ENCODE results near the gene IFNG-AS1. TPM values are rescaled to one million over a fixed set of nuclear protein-coding genes. Genes with fewer than 3 reads are reported as not detected.

IFNG-AS1 gene
- total and polyA plus RNA-seq, 4 donors, result 0.42 to 0.54 TPM; not detected in 2

DNA sequence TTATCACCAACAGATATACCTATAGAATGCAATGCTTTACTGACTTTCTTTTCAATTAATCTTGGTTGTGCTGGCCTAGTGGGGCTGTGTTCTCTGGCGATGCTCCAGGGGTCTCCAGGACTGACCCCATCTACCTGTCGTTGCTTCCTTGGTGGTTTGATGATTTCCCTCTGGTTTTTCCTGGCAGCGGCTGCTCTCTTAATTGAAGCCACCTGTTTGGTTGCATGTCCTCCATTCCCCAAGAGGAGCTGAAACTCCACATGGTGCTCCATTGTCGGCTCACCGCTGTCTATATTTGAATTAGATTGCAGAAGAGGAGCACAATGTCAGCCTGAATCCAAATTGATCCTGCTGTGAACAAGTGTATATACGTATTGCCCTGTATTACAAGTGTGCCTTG lies 7.1 kb upstream of the IFNG-AS1 start:
- intact Hi-C loops (cut with DNase I), result no loop called here
- ATAC-seq (ENCODE audit: low FRiP score) (no peak), DNase-seq (no peak)
- Histone ChIP-seq H3K4me1 (ENCODE audit: control insufficient read depth in 1 of 2, insufficient read depth in 2 of 2, low read length in 2 of 2) (no peaks in the 10 kb centered on the region), H3K36me3 (ENCODE audit: control insufficient read depth in 1 of 2, insufficient read depth in 2 of 2, low read length in 1 of 2) (no peaks in the 10 kb centered on the region), H3K4me3 (ENCODE audit: low read length in 2 of 2) (no peak overlapping the region), H3K27me3 (ENCODE audit: control insufficient read depth in 1 of 2, insufficient read depth in 2 of 2, low read length in 1 of 2) (no peaks in the 10 kb centered on the region), H3K9me3 (ENCODE audit: control insufficient read depth, low read length) (no peaks in the 10 kb centered on the region), H3K27ac (ENCODE audit: low read depth in 1 of 2, low read length in 2 of 2) (no peak overlapping the region)
- 62 to 70% methylated on average over 6 of the region's 6 CpGs for WGBS, 2 donors

DNA sequence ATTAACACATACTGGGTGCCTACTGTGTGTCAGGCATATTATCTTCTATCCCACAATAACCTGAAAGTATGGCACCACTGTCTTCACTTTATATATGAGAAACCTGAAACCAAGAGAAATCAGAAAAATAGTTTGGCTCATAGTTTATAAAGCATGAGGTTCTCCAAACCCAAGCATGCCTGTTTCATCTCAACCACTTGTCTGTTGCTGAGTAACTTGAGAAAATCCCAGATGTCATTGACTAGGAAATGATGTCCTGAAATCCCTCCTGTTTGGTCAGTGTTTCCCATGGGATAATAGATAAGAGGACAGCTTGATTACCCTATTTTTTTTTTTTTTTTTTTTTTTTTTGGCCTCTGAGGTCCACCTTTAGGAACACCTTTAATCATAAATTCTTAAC lies 2.6 kb upstream of the IFNG-AS1 start:
- DNase-seq (no peak), ATAC-seq (ENCODE audit: low FRiP score) (no peak)
- Histone ChIP-seq H3K9me3 (ENCODE audit: control insufficient read depth, low read length) (no peaks in the 10 kb centered on the region), H3K4me3 (ENCODE audit: low read length in 2 of 2) (no peak overlapping the region), H3K27me3 (ENCODE audit: control insufficient read depth in 1 of 2, insufficient read depth in 2 of 2, low read length in 1 of 2) (no peaks in the 10 kb centered on the region), H3K27ac (ENCODE audit: low read depth in 1 of 2, low read length in 2 of 2) (no peak overlapping the region), H3K4me1 (ENCODE audit: control insufficient read depth in 1 of 2, insufficient read depth in 2 of 2, low read length in 2 of 2) (no peaks in the 10 kb centered on the region), H3K36me3 (ENCODE audit: control insufficient read depth in 1 of 2, insufficient read depth in 2 of 2, low read length in 1 of 2) (no peaks in the 10 kb centered on the region)
- intact Hi-C loops (cut with DNase I), result no loop called here

DNA sequence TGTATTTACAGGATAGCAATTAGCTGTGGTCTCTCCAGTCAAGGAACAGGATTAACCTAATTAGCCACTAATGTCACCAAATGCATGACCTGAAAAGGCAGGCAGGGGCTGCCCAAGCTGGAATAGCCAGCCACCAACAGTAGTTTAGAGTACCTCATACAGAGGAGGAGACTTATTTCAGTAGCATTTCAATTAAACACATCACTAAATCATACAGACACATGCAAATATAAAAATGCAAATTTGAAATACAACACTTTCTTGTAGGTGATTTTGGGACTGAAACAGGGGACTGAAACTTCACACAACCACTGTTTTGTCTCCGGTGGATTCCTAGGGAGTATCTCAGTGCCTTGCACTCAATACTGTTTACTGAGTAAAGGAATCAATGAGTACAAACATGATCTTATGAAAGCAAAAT lies 636 bp upstream of the IFNG-AS1 start:
- DNase-seq (no peak), ATAC-seq (ENCODE audit: low FRiP score) (no peak)
- H3K27me3 ChIP-seq (ENCODE audit: control insufficient read depth in 1 of 2, insufficient read depth in 2 of 2, low read length in 1 of 2), result no peaks in the 10 kb centered on the region
- intact Hi-C loops (cut with DNase I), result no loop called here
- no peaks in the 10 kb centered on the region for H3K4me1 ChIP-seq (ENCODE audit: control insufficient read depth in 1 of 2, insufficient read depth in 2 of 2, low read length in 2 of 2)
- H3K36me3 ChIP-seq (ENCODE audit: control insufficient read depth in 1 of 2, insufficient read depth in 2 of 2, low read length in 1 of 2), result no peaks in the 10 kb centered on the region
- 89 to 90% methylated on average over 1 of the region's 1 CpG for WGBS, 2 donors
- no peak overlapping the region for H3K27ac ChIP-seq (ENCODE audit: low read depth in 1 of 2, low read length in 2 of 2)
- H3K4me3 ChIP-seq (ENCODE audit: low read length in 2 of 2), result no peak overlapping the region
- H3K9me3 ChIP-seq (ENCODE audit: control insufficient read depth, low read length), result no peaks in the 10 kb centered on the region

DNA sequence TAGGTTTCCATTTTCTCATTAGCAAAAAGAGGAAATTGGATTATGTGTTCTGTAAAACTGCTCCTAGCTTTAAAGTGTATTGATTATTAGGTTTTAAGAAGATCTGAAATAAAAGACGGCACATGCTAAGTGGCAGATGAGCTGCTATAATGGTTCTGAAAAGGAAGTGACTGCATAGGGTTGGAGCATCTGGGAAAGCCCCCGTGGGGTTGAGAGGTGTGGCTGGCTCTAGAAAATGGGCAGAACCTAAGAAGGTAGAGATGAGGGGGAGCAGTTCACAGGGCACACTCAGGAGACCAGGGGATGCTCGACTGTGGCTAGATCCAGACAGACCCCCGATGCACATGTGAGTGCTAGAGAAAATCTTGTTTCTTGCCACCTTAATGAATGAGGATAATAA lies 1.9 kb downstream of the IFNG-AS1 start:
- Histone ChIP-seq H3K4me3 (ENCODE audit: low read length in 2 of 2) (no peak overlapping the region), H3K9me3 (ENCODE audit: control insufficient read depth, low read length) (peaks cover 2% of the 10 kb centered on the region), H3K27ac (ENCODE audit: low read depth in 1 of 2, low read length in 2 of 2) (no peak overlapping the region), H3K27me3 (ENCODE audit: control insufficient read depth in 1 of 2, insufficient read depth in 2 of 2, low read length in 1 of 2) (peaks cover 0 to 2% of the 10 kb centered on the region in 2 donors), H3K36me3 (ENCODE audit: control insufficient read depth in 1 of 2, insufficient read depth in 2 of 2, low read length in 1 of 2) (no peaks in the 10 kb centered on the region), H3K4me1 (ENCODE audit: control insufficient read depth in 1 of 2, insufficient read depth in 2 of 2, low read length in 2 of 2) (no peaks in the 10 kb centered on the region)
- 80 to 82% methylated on average over 4 of the region's 4 CpGs for WGBS, 2 donors
- DNase-seq (no peak), ATAC-seq (ENCODE audit: low FRiP score) (no peak)
- intact Hi-C loops (cut with DNase I), result no loop called here

DNA sequence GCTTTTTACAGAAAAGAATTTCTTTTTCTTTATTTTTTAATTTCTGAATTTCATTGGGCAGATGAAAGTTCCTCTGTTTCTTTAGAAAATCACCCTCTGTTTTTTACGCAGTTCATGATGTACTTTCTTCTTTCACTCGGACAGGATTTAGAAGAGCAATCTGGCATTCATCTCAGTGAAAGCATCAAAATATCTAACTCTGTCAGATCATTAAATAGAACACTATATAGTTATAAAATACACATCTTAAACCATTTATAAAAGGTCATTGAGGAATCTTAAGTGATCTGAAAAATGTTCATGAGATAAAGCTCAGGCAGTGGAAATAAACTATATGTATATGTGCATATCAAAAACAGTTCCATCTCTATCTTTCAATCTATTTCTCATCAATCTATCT lies 3.9 kb downstream of the IFNG-AS1 start:
- Histone ChIP-seq H3K36me3 (ENCODE audit: control insufficient read depth in 1 of 2, insufficient read depth in 2 of 2, low read length in 1 of 2) (no peaks in the 10 kb centered on the region), H3K4me1 (ENCODE audit: control insufficient read depth in 1 of 2, insufficient read depth in 2 of 2, low read length in 2 of 2) (no peaks in the 10 kb centered on the region), H3K27me3 (ENCODE audit: control insufficient read depth in 1 of 2, insufficient read depth in 2 of 2, low read length in 1 of 2) (peaks cover 0 to 2% of the 10 kb centered on the region in 2 donors), H3K4me3 (ENCODE audit: low read length in 2 of 2) (no peak overlapping the region), H3K9me3 (ENCODE audit: control insufficient read depth, low read length) (peaks cover 2% of the 10 kb centered on the region), H3K27ac (ENCODE audit: low read depth in 1 of 2, low read length in 2 of 2) (no peak overlapping the region)
- no peak for DNase-seq
- intact Hi-C loops (cut with DNase I), result no loop called here
- 66 to 72% methylated on average over 2 of the region's 2 CpGs for WGBS, 2 donors
- no peak for ATAC-seq (ENCODE audit: low FRiP score)

DNA sequence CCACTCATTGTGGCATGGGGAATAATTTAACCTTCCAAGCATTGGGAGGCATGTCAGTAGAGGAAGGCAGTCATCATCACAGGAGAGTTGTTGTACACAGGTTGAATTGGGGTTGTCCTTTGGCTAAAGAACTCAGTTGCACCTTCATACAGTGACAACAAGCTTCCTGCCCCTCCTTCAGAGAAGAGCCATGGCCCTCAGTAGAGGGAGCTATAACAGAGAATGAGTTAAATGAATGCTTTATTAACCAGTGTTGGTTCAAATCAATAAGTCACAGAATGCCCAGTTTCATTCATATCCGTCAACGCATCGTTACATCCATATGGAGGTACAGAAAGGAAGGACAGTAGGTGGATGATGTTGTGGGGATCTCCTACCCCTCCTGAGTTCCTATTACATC lies 4.8 kb downstream of the IFNG-AS1 start:
- 65 to 99% methylated on average over 3 of the region's 3 CpGs for WGBS, 2 donors
- Histone ChIP-seq H3K9me3 (ENCODE audit: control insufficient read depth, low read length) (peaks cover 2% of the 10 kb centered on the region), H3K36me3 (ENCODE audit: control insufficient read depth in 1 of 2, insufficient read depth in 2 of 2, low read length in 1 of 2) (no peaks in the 10 kb centered on the region), H3K27ac (ENCODE audit: low read depth in 1 of 2, low read length in 2 of 2) (no peak overlapping the region), H3K27me3 (ENCODE audit: control insufficient read depth in 1 of 2, insufficient read depth in 2 of 2, low read length in 1 of 2) (peaks cover 0 to 2% of the 10 kb centered on the region in 2 donors), H3K4me1 (ENCODE audit: control insufficient read depth in 1 of 2, insufficient read depth in 2 of 2, low read length in 2 of 2) (no peaks in the 10 kb centered on the region), H3K4me3 (ENCODE audit: low read length in 2 of 2) (no peak overlapping the region)
- intact Hi-C loops (cut with DNase I), result no loop called here
- DNase-seq (no peak), ATAC-seq (ENCODE audit: low FRiP score) (no peak)

DNA sequence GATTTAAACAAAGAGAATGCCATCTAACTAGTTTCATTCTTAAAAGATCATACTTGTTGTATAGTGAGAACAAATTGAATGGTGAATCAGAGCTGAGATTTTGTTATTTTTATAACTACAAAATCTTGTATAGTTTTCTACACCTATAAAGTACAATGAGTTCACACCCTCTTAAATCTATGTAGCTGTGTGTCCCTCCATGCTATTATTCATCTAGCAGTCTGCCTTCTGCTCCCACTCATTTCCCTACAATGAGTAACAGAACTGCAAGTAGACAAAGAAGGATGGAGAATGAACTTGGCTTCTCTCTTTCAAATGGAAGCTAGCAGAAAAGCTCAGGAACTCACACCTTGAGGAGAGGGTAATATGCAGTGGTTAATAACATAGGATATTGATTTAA lies 7.1 kb downstream of the IFNG-AS1 start:
- H3K4me3 ChIP-seq (ENCODE audit: low read length in 2 of 2), result no peak overlapping the region
- DNase-seq (no peak), ATAC-seq (ENCODE audit: low FRiP score) (no peak)
- H3K9me3 ChIP-seq (ENCODE audit: control insufficient read depth, low read length), result peaks cover 2% of the 10 kb centered on the region
- no peaks in the 10 kb centered on the region for H3K36me3 ChIP-seq (ENCODE audit: control insufficient read depth in 1 of 2, insufficient read depth in 2 of 2, low read length in 1 of 2)
- no peak overlapping the region for H3K27ac ChIP-seq (ENCODE audit: low read depth in 1 of 2, low read length in 2 of 2)
- no peaks in the 10 kb centered on the region for H3K4me1 ChIP-seq (ENCODE audit: control insufficient read depth in 1 of 2, insufficient read depth in 2 of 2, low read length in 2 of 2)
- intact Hi-C loops (cut with DNase I), result no loop called here
- H3K27me3 ChIP-seq (ENCODE audit: control insufficient read depth in 1 of 2, insufficient read depth in 2 of 2, low read length in 1 of 2), result peaks cover 0 to 2% of the 10 kb centered on the region in 2 donors

DNA sequence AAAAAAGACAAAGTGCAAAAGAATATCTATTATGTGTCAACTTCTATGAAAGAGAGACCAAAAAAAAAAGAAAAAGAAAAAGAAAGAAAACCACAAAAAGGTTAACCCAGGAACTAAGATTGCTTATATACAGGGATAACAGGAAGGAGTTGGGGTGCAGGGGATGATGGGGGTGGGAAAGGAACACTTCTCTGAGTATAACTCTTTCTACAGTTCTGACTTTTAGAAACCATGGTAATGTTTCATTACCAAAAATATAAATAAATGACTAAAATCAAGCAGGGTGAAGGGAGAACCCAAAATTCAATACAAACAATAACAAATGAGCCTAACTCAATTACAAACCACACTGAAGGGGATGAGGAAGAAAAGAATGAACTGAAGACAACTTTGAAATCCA lies 9.1 kb downstream of the IFNG-AS1 start:
- peaks cover 0 to 2% of the 10 kb centered on the region in 2 donors for H3K27me3 ChIP-seq (ENCODE audit: control insufficient read depth in 1 of 2, insufficient read depth in 2 of 2, low read length in 1 of 2)
- peaks cover 2% of the 10 kb centered on the region for H3K9me3 ChIP-seq (ENCODE audit: control insufficient read depth, low read length)
- no peaks in the 10 kb centered on the region for H3K4me1 ChIP-seq (ENCODE audit: control insufficient read depth in 1 of 2, insufficient read depth in 2 of 2, low read length in 2 of 2)
- DNase-seq, result no peak
- H3K4me3 ChIP-seq (ENCODE audit: low read length in 2 of 2), result no peak overlapping the region
- intact Hi-C loops (cut with DNase I), result no loop called here
- no peak for ATAC-seq (ENCODE audit: low FRiP score)
- no peak overlapping the region for H3K27ac ChIP-seq (ENCODE audit: low read depth in 1 of 2, low read length in 2 of 2)
- H3K36me3 ChIP-seq (ENCODE audit: control insufficient read depth in 1 of 2, insufficient read depth in 2 of 2, low read length in 1 of 2), result no peaks in the 10 kb centered on the region

DNA sequence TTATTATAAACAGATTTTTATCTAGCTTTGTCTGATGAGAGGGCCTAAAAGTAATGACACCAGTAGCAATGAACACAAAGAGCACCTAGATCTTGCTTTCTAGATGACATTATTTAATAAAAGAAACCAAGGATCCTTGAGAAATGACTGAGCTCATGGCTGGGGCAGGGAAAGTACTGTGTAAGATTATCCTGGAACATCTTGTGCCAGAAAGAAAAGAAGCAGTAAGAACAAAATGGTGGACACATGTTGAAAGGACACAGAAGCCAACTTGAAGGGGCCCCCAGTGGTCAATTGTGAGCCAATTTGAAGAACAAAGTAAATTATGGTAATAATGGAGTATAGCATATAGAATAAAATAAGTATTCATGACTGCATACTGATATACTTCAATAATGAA lies 10.0 kb downstream of the IFNG-AS1 start:
- Histone ChIP-seq H3K27ac (ENCODE audit: low read depth in 1 of 2, low read length in 2 of 2) (no peak overlapping the region), H3K4me1 (ENCODE audit: control insufficient read depth in 1 of 2, insufficient read depth in 2 of 2, low read length in 2 of 2) (no peaks in the 10 kb centered on the region), H3K36me3 (ENCODE audit: control insufficient read depth in 1 of 2, insufficient read depth in 2 of 2, low read length in 1 of 2) (no peaks in the 10 kb centered on the region), H3K9me3 (ENCODE audit: control insufficient read depth, low read length) (no peaks in the 10 kb centered on the region), H3K4me3 (ENCODE audit: low read length in 2 of 2) (no peak overlapping the region), H3K27me3 (ENCODE audit: control insufficient read depth in 1 of 2, insufficient read depth in 2 of 2, low read length in 1 of 2) (no peaks in the 10 kb centered on the region)
- intact Hi-C loops (cut with DNase I), result no loop called here
- ATAC-seq (ENCODE audit: low FRiP score) (no peak), DNase-seq (no peak)

All from aorta (tissue), 5 donors.